Osteocyte (in vitro differentiated cells): ENCODE results near the gene UPF2. TPM values are rescaled to one million over a fixed set of nuclear protein-coding genes. Genes with fewer than 3 reads are reported as not detected.

Experiments used
- DNase-seq: peaks from one replicate; pipeline ENCODE4 v3.0.0; 2021; ENCODE audit warnings: mixed read lengths; ENCODE audit not compliant: unreplicated experiment; ENCODE audit errors: extremely low spot score
- H3K27ac Mint-ChIP-seq: one replicate; pipeline ENCODE4 v1.8.0; 2021; ENCODE audit warnings: mild to moderate bottlenecking, mixed read lengths; ENCODE audit not compliant: unreplicated experiment
- H3K27me3 Mint-ChIP-seq: one replicate; pipeline ENCODE4 v1.8.0; 2021; ENCODE audit warnings: mixed read lengths; ENCODE audit not compliant: unreplicated experiment
- H3K36me3 Mint-ChIP-seq: one replicate; pipeline ENCODE4 v1.8.0; 2021; ENCODE audit warnings: mixed read lengths; ENCODE audit not compliant: unreplicated experiment
- H3K4me1 Mint-ChIP-seq: one replicate; pipeline ENCODE4 v1.8.0; 2021; ENCODE audit warnings: mixed read lengths; ENCODE audit not compliant: unreplicated experiment
- H3K4me3 Mint-ChIP-seq: one replicate; pipeline ENCODE4 v1.8.0; 2021; ENCODE audit warnings: mild to moderate bottlenecking, moderate library complexity, mixed read lengths; ENCODE audit not compliant: unreplicated experiment
- H3K9me3 Mint-ChIP-seq: one replicate; pipeline ENCODE4 v1.8.0; 2021; ENCODE audit warnings: mixed read lengths; ENCODE audit not compliant: unreplicated experiment
- CTCF ChIP-seq: fragments of 200-600 bp; sonication (generic); IDR thresholded peaks from 2 replicates; pipeline ENCODE4 v1.5.0; 2021; ENCODE audit warnings: antibody characterized with exemption, mild to moderate bottlenecking, moderate library complexity
- total RNA-seq: library from RNA; stranded (reverse); gene quantifications from 2 replicates; pipeline ENCODE4 v1.2.1, GENCODE V29; 2021

UPF2 gene
- total RNA-seq, 1 donor from 2014 or later, result 20.5 TPM

GRCh38 chr10:11885437-11886137 lies 157.0 kb downstream of the UPF2 start:
- Mint-ChIP-seq H3K27ac (no peak overlapping the region), H3K36me3 (no peaks in the 10 kb centered on the region), H3K9me3 (no peaks in the 10 kb centered on the region), H3K4me1 (peaks cover 7% of the 10 kb centered on the region), H3K4me3 (no peak overlapping the region), H3K27me3 (no peaks in the 10 kb centered on the region)
- no peak for DNase-seq
- TF ChIP-seq CTCF, result no peak

GRCh38 chr10:11884706-11885423 lies 157.7 kb downstream of the UPF2 start:
- H3K27me3 Mint-ChIP-seq, result no peaks in the 10 kb centered on the region
- DNase-seq, result no peak
- H3K9me3 Mint-ChIP-seq, result no peaks in the 10 kb centered on the region

GRCh38 chr10:11882646-11883375 lies 159.8 kb downstream of the UPF2 start:
- Mint-ChIP-seq H3K36me3 (no peaks in the 10 kb centered on the region), H3K4me3 (no peak overlapping the region), H3K9me3 (no peaks in the 10 kb centered on the region), H3K27ac (no peak overlapping the region), H3K27me3 (no peaks in the 10 kb centered on the region), H3K4me1 (peaks cover 15% of the 10 kb centered on the region)
- TF ChIP-seq CTCF, result no peak
- no peak for DNase-seq

More at GRCh38 chr10:11884706-11885423, 157.7 kb downstream of the UPF2 start:
- Mint-ChIP-seq H3K4me1 (peaks cover 11% of the 10 kb centered on the region), H3K4me3 (no peak overlapping the region), H3K27ac (no peak overlapping the region), H3K36me3 (no peaks in the 10 kb centered on the region)
- no peak for TF ChIP-seq CTCF

GRCh38 chr10:11881477-11882417 lies 160.9 kb downstream of the UPF2 start:
- TF ChIP-seq CTCF, result no peak
- no peak for DNase-seq
- Mint-ChIP-seq H3K36me3 (no peaks in the 10 kb centered on the region), H3K4me3 (no peak overlapping the region), H3K27ac (no peak overlapping the region), H3K27me3 (no peaks in the 10 kb centered on the region), H3K9me3 (no peaks in the 10 kb centered on the region), H3K4me1 (peaks cover 12% of the 10 kb centered on the region)
